Keratinocyte (primary cell): ENCODE results near the gene P3H2.

ENCODE experiments used
- EZH2 ChIP-seq: IDR thresholded peaks from one replicate; pipeline ENCODE4 v1.6.1; 2012; ENCODE audit warnings: inconsistent platforms, mild to moderate bottlenecking, low read length, moderate library complexity
- TF ChIP-seq, protein P1 (sequence below), 3 experiments: IDR thresholded peaks in 1 of 3; conservative IDR thresholded peaks in 1 of 3; optimal IDR thresholded peaks in 1 of 3; 2 replicates in 2 of 3; 3 replicates in 1 of 3; pipeline versions ENCODE3 to v1.5.1; 2011; ENCODE audit warnings: low read length in 3 of 3, mild to moderate bottlenecking in 3 of 3, moderate library complexity in 2 of 3, control low read depth in 1 of 3, inconsistent platforms in 1 of 3; ENCODE audit not compliant: insufficient read depth in 2 of 3; ENCODE audit errors: extremely low read depth in 1 of 3

- TF ChIP-seq, protein P1, sequence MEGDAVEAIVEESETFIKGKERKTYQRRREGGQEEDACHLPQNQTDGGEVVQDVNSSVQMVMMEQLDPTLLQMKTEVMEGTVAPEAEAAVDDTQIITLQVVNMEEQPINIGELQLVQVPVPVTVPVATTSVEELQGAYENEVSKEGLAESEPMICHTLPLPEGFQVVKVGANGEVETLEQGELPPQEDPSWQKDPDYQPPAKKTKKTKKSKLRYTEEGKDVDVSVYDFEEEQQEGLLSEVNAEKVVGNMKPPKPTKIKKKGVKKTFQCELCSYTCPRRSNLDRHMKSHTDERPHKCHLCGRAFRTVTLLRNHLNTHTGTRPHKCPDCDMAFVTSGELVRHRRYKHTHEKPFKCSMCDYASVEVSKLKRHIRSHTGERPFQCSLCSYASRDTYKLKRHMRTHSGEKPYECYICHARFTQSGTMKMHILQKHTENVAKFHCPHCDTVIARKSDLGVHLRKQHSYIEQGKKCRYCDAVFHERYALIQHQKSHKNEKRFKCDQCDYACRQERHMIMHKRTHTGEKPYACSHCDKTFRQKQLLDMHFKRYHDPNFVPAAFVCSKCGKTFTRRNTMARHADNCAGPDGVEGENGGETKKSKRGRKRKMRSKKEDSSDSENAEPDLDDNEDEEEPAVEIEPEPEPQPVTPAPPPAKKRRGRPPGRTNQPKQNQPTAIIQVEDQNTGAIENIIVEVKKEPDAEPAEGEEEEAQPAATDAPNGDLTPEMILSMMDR (optimal IDR thresholded peaks at IDR 0.05 in 1 of 3, IDR thresholded peaks at IDR 0.05 in 1 of 3, conservative IDR thresholded peaks at IDR 0.05 in 1 of 3; ENCODE audit: extremely low read depth in 1 of 3, insufficient read depth in 2 of 3, low read length in 3 of 3), result no peak
- no peak for TF ChIP-seq EZH2
Observed at GRCh38 chr3:190084983-190085382, 35.7 kb downstream of the P3H2 start.
